ENCODE results near the gene ZSWIM8.
"Not testable (repeated sequence)": the region's sequence is repeated elsewhere in the genome, so short reads cannot be mapped to it uniquely, and the experiment has no call there.

The ZSWIM8 gene

DNA sequence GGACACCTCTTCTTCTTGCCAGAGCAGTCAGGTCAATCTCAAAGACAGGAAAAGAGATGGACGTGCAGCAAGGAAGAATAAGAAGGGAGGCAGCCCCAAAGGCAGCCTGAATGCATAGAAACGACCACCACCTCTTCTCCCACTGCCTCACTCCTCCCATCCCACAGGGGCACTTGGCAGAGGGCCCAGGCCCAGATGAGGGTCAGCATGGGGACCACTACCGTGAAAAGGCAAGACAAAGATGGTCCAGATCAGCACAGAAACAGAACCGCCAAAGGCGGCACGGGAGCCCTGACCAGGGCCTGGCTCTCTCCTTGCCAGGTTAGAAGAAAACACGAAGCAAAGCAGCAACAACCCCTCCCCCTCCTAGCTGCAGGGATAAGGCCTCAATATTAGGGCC, 27.9 kb downstream of the ZSWIM8 start:
- DNase-seq (ENCODE audit: low read depth, low spot score) = no peak

DNA sequence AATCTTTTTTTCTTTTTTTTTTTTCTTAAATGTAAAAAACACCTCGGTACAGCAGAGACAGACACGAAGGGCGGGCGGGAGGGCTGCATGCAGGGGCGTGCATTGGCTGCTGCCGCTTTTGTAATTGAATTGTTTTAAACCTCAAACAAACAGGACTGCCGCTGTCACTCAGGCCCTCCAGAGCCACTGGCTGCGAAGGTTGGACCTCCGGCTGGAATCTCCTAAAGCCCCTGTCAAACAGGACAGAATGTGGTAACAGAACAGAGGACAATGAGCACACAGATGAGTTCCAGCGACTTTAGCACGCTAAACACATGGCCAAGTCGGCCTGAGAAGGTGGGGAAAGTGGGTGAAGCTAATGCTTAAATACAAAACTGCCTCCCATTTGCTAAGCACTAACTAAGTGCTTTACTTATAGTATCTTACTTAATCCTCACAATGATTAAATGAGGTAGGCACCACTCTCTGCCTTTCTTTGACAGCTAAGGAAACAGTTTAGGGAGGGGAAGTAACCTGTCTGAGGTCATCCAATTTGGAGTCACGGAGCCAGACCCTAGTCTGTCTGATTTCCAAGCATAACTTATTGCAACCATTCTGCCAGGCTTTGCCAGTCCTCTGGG, 29.0 kb downstream of the ZSWIM8 start:
- DNase-seq (ENCODE audit: low read depth, low spot score) = no peak

DNA sequence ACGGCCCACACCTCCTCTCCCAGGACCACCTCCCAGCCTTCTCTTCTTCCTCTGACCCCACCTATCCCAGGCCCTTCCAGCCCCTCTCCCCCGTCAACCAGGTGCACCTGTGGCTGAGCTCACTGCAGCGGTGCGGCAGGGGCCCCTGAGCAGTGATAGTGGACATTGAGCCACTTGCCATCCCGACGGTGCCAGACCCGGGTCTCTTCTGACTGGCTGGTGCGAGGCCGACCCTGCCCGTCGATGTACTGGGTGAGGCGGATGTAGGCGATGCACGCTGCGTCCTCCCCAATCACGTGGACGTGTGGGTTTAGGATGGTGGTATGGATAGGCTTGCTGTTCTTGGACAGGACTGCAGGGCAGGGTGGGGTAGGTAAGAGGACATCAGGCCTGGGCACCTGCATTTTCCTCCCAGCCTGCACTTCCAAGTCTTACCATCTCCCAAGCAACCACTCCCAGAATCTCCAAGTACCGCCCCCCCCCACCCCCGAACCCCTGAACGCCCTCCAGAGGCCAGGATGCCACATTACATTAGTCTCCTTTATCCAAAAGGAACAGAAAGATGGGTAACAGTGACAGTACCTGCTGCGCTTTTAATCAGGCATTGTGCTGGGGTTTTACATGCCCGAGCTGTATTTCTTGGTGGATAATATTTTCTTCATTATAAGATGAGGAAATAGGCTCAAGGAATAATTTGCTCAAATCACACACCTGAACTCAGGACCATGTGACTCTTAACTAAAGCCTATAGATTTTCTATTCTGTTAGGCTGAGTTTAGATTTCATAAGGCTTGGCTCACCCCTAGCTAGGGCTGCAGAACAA, 29.7 kb downstream of the ZSWIM8 start:
- DNase-seq (ENCODE audit: low read depth, low spot score) = no peak

DNA sequence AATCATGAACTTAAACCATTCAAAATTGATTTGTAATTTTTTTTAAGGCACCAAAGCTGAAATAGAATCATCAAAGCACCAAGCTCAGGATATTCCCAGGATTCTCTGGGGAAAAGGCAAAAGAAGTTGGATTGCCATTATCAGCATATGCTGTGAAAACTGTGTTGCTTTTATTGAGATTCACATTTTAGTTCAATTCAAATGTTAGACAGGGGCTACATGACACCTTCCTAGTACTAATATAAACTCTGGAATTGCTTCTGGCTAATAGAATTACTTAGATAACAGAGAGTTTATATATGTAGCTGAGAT, 30.3 kb downstream of the ZSWIM8 start:
- DNase-seq (ENCODE audit: low read depth, low spot score) = no peak

DNA sequence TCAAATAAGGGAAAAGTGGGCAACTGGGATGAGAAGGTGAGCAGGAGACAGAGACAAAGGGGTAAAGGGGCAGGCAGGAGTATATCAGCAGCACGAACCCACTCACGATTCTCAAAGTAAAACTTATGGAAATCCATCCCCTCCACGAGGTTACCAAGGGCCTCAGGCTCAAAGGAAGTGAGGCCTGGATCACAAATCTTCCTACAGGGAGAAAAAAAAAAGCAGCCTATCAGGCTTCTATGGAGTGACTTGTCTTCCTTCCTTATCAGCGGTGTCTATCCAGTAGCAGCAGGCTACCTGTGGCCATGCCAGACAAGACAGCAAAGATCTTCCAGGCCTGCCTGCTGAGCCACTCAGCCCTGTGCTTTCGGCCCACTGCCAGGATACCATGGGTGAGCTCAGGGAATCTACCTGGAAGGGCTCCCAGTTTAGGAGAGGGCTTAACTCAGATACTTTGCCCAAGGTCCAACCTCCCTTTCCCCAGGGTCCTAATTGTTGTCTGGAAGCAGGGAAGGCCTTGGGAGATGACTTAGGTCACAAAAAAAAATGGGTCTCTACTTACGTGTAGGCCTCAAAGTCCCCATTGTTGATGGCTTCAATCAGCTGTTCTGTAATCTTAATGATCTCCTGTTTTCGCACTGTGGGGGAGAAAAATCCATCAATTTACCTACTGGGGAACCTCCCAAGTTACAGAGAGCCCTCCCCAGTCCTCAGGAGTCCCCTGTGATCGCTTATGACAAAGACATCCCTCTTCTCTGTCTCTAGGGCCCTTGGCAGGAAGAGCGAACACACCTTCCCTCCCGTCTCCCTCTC, 31.7 kb downstream of the ZSWIM8 start:
- no peak for DNase-seq (ENCODE audit: low read depth, low spot score)

DNA sequence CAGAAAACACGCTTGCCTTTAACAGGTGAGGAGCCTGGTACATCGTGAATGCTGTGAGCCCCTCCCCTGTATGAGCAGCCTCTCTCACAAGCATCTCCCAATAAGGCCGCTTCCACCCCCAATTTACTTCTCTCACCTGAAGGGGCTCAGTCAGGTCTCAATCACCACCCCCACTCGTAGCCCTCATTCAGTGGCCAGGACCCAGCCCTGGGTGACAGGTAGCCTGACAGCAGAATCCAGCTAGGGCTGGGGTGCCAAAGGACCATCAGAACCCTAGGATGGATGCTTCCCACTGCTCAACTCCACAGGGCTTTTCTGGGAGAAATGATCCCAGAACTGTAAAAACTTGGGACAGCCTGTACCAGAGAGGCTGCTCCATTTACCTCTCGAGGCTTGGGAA, 32.4 kb downstream of the ZSWIM8 start:
- DNase-seq (ENCODE audit: low read depth, low spot score) = no peak

DNA sequence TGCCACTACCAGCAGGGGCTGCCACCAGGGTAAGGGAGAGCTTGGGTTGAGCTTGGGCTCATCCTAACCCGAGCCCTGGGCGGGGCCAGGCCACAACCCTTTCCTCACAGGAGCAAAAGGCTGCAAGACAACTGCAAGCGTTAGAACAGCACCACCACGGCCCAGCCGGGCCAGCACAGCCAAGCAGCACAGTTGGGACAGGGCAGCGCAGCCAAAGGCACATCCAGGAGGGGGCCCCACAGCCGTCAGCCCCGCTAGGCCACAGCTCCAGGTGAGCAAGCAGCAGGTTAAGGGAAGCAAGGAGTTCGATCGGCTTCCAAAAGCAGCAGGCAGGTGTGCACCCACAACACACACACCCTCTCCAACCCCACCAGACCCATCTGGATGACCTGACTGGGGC, 33.0 kb downstream of the ZSWIM8 start:
- DNase-seq (ENCODE audit: low read depth, low spot score) = no peak

DNA sequence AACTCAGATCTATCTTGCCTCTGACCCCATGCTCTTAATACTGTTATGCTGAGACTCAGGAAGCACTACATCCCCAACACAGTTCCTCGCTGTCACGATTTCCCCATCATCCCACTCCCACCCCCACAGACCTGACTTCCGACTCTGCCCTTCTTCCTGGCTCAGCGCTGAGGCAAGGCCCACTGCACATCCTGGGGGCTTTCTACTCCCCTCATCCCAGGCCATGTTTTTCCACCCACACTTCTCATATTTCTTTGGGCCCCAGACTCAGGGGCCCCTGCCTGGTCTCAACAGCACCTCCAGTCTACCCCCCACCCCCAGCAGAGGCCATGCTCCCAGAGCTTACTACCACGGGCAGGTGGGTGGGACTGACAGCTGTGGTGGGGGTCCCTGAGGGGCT, 33.7 kb downstream of the ZSWIM8 start:
- no peak for DNase-seq (ENCODE audit: low read depth, low spot score)

DNA sequence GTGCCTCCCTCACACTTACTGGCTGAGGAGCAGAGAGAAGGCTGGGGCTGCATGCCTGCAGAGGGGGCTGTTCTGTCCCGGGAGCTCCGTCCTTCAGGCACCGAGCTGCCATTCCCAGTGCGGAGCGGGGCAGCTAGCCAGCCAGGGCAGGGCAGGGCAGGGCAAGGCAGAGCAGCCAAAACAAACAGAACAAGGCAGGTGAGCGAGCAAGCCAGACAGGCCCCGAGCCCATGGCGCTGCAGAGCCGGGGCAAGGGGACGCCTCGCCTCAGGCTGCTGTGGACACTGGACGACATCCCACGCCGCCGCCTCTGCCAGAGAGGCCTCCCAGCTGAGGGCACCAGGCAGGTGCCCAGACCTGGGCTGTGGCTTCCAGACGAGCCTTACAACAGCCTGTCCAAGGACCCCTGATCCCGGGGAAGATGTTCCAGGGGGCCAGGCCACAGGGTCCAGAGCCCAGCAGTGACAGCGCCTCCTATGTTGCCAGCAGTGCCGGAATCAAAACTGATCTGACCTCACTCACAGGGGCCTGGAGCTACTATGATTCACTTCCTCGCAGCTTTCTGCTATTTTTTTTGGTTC, 34.2 kb downstream of the ZSWIM8 start:
- DNase-seq (ENCODE audit: low read depth, low spot score) = peak; percentile 30

DNA sequence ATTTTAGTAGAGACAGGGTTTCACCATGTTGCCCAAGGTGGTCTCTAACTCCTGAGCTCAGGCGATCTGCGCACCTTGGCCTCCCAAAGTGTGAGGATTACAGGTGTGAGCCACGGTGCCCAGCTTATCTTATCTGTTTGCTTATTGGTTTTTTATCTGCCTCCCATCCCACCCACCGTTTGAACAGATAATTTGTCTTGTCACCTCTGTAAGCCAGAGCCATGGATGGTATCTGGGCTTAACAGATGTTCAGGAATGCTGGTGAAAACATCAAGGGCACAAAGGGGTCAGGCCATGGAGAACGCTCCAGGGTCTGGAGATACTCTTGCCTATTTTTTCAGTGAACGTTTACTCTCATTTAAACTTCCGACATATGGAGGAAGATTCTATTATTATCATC, 38.0 kb downstream of the ZSWIM8 start:
- DNase-seq (ENCODE audit: low read depth, low spot score) = no peak

DNA sequence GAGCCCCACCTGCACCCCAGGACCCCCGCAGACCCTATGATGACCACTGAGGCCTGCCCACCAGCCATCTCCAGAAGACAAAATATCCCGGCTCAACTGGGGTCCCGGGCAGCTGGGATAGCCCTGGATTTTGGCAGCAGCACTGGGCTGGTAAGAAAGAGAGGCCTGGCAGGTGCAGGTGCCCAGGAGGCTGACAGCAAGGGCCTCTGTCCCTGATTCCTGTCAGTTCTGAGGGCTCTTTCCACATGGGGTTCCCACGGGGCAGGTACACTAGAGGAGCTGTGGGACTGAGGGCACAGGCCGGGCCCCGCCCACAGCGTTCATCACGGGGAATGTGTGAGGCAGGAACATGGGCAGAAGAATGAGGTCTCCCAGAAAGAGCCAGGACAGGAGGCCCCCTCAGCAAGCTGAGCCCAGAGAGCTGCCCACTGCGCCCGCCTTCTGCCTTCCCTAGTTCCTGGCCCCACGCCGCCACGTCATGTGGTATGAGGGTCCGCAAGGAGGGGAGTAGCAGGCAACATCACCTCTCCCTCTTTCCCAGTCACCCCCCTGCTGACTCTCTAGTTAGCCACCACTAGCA, 38.8 kb downstream of the ZSWIM8 start:
- no peak for DNase-seq (ENCODE audit: low read depth, low spot score)

DNA sequence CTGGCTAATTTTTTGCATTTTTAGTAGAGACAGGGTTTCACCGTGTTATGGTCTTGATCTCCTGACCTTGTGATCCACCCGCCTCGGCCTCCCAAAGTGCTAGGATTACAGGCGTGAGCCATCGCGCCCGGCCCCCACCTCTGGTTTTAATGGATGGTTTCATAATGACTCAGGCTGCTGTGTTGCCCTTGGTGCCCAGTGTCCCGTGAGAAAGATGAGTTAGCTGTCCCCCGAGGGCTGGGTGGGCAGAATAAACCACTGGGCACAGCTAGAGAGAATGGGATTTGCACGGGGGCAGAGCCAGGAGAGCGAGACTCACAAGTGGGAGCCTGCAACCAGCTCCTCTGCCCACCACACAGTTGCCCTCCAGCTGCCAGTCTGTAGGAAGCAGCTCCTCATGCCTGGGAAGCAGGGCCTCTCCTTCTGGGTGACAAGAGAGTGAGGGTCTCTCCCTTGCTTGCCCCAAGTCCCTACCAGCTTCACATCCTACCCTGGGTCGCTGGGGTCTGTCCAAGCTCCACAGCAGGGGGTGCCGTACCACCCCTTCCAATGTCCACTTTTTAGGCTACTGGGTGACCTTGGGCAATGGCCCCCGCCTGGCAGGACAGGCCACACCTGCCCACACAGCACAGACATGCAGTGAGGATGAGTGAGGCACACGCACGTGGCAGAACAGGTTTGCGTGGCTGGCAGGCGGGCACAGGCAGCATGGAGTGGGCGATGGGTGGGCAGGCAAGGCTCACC, 42.1 kb downstream of the ZSWIM8 start:
- peak; percentile 57 for DNase-seq (ENCODE audit: low read depth, low spot score)

DNA sequence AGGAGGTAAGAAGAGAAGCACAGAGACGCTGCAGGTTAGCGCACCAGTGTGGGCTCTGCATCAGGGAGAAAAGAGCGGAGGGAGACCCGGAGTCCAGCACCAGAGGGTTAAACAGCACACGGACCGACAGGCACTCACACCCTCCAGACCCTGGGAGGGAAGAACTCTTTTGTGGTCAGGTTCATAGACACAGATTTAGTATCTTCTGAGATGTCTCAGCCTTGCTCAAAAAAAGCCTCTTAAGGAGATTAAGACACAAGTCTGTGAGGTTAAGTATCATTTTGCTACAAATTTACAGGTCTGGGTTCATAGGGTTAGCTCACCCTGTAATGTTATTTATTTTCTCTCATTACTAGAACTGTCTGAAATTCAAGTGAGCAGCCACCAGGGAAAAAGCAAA, 42.8 kb downstream of the ZSWIM8 start:
- no peak for DNase-seq (ENCODE audit: low read depth, low spot score)

DNA sequence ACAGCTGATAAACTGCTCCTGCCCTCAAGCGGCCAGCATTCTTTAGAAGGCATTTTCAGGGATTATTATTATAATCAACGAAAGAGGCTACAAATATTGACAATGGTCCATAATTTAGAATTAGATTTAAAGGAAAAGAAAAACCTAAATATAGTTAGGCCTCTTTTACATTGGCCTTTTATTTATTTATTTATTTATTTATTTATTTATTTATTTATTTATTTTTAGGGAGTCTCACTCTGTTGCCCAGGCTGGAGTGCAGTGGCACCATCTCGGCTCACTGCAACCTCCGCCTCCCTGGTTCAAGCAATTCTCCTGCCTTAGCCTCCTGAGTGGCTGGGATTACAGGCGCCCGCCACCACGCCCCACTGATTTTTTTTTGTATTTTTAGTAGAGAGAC, 43.7 kb downstream of the ZSWIM8 start:
- DNase-seq (ENCODE audit: low read depth, low spot score) = not testable (repeated sequence)

DNA sequence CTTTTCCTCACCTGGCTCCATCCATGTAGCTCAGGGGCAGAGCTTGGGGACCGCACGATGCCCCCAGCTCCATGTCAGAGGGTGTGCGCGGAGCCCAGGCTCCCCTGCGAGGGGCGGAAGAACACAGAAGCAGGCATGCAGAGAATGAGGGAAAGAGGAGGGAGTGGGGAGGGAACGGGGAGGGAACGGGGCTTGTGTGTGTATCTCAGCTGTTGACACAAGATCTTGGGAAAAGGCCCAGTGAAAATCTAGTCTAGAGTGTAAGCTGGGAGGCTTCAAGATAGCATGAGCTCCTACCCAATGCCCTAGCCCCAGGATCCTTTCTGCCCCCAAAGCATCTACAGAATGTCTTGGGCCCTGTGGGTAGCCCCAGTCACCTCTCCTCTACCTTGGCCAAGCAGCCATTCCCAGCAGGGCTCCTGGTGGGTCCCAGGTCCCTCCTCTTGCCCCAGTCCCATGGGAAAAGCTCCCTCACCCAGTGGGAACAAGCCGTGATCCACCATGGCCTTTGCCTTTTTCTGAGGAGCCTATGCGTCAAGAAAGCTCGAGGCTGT, 51.1 kb downstream of the ZSWIM8 start:
- DNase-seq (ENCODE audit: low read depth, low spot score) = no peak

DNA sequence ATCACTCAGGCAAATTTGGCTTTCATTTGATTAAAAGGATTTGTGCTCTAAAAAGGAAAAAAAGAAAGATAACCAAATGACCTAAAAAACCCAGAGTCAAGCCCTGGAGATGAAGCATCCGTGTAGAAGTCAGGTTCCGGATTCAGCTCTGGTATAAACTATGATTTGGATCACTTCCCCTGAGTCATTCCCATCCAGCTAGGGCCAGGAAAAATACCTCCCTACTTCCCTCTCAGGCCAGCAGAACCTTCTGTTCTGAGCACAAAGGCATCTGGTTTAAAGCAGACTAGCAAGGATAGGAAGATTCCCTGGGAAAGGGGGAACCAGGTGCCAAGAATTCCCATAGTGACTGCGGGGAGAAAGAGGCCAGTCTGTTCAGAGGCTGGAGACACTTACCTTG, 51.7 kb downstream of the ZSWIM8 start:
- peak; percentile 27 for DNase-seq (ENCODE audit: low read depth, low spot score)

DNA sequence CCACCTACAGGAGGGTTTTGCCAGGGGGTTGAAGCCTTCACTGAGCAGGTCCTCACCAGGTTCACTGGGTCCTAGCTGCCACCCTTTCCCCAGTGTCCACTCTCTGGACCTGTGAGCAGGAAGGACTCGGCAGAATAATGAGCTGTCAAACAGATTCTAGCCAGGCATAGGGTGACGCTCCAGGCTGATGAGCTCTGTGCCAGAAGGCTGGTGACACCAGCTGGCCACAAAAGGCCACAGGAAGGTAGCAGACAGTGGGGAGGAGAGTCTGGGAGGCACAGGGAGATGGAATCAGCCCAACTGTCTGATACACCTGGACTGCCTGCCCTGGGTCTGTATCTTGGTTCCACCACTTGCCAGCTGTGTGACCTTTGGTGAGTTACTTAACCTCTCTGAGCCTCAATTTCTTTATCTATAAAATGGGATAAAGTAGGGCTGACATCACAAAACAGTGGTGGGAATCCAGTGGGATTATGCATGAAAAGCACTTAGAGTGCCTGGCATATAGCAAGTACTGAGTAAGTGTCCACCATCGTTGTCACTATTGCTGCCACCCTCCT, 52.7 kb downstream of the ZSWIM8 start:
- DNase-seq (ENCODE audit: low read depth, low spot score) = no peak

DNA sequence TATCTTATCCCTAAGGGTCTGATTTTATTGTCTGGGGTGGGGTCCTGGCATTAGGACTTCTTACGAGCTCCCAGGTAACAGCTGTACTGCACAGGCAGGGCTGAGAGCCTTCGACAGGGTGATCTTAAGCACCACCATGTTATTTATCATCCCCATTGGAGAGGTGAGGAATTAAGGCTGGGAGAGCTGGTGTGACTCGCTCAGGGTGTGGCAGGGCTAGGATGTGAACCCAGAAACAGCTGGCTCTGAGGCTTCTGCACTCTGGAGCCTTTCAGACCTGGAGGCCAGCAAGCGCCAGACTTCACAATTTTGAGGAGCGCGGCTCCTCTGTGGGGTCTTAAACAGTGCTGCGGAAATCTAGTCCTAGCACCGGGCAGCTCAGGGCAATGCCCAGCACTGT, 53.4 kb downstream of the ZSWIM8 start:
- no peak for DNase-seq (ENCODE audit: low read depth, low spot score)

DNA sequence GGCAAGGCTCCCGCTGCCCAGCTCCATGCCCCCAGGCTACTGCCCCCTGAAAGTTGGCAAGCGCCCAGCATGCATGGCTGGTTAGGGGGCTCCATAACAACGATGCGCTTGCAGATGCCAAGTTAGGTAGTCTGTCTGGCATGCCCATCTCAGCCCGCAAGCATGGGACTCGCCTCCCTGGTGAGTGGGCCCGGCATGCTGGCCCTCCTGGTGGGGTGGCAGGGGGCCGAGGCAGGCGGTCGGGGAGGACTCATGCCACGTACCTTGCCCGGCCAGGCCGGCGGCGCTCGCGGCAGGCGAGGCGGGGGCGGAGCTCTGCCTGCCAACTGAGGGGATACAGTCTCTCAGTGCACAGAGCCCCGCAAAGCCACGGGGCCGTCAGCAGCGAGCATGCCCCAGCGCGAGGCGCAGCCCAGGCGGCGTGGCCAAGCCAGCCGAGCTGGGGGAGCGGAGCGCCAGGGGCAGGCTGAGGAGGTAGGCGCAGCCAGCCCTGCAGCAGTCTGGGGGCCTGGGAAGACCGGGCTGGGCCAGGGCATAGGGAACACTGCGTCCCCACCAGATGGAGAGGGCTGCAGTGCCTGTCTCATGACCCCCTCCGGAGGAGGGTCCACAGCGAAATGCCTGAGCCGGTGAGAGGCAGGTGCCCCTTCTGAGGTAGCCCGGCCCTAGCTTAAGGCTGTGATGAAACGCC, 54.0 kb downstream of the ZSWIM8 start:
- DNase-seq (ENCODE audit: low read depth, low spot score) = no peak

DNA sequence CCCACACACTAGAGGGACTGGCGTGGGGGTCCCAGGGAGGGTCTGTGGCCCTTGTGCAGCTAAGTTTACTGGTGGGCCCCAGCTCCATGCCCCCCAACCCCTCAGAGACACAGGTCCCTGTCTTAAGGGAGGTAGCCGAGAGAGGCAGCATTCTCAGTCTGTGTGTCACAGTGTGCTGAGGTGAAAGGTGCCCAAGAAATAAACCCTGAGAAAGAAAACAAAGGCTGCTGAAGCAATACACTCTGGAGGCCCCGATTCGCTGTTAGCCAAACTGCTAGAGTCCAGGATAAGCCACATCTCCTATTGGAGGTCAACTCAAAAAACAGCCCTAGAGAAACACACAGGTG, 54.6 kb downstream of the ZSWIM8 start:
- no peak for DNase-seq (ENCODE audit: low read depth, low spot score)
